HCEC 1CT (cell line): ENCODE measurements around the gene HS3ST4.

ENCODE experiments used
- DNase-seq: peaks from one replicate; pipeline ENCODE4 v3.0.0-alpha.2; 2017

Gene HS3ST4

DNA sequence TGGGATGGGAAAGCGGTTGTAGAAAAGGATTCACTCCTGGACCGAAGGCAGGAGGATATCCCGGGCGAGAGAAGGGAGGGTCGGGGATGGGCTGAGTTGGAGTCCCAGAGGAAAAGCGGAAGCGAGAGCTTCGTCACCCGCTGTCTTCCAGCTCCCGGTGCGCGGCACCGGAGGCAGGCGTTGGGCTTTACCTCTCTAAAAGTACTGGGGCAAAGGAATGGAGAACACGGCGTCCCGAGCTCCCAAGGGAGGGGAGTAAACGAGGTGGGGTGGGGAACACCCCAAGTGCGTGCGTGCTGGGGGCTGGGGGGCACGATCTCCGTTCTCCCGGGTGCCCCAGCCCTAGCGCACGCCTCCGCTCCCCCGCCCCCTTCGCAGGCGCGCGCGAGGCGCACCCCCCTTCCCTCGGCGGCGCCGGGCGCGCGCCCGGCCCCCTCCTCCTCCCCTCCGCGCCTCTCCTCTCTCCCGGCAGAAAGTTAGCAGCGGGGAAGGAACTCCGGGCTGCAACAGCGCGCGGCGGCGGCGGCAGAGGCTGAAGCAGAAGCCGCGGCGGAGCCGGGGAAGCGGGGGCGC is at the start of gene HS3ST4:
Gene HS3ST4, plus strand, starts transcription at position 441 of the 573 bp plus-strand sequence.
- no peak for DNase-seq

DNA sequence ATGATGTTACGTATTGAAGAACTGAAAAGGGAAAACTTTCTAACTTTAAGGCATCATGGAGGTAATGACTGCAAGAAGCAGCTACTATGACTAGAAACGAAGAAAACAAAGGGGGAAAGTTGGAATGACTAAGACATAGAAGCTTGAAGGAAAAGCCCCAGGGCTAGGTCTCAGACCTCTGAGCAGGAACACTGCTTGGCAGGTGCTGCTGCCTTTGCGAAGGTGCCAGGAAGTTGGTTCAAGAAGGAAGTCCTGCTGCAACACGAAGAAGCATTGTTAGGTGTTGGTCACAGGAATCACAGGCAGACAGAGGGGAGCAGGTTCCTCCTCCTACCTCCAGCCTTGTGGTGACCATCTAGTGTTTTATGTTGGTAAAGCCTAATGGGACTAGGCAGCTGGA is 48.1 kb upstream of the HS3ST4 start:
- no peak for DNase-seq

DNA sequence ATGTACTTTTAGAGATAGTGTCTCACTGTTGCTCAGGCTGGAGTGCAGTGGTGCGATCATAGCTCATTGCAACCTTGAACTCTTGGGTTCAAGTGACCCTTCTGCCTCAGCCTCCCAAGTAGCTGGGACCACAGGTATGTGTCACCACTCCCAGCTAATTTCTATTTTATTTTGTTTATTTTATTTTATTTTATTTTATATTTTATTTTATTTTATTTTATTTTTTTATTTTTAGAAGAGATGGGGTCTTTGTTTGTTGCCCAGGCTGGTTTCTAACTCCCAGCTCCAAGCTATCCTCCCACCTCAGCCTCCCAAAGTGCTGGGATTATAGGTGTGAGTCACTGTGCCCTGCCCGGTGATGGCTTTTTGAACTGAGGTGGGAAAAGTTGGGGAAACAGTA is 35.1 kb upstream of the HS3ST4 start:
- DNase-seq: no peak

DNA sequence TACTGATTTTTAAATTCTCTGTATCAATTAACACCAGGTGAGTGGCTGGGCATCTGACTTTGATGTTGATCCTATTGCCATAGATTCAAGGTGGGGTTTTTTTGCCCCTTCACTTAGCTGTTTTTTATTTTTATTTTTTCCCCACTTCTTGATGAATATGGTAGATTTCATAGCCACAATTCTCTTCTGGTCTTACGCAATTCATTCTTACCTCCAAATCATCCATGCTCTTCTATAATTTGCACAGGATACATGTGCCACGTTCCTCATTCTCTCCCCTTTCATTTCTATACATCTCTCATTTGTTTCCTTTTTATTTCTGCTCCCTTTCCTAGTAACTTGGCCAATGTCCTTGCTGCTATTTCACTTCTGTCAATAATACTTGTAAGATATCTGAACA is 14.9 kb upstream of the HS3ST4 start:
- DNase-seq: no peak

DNA sequence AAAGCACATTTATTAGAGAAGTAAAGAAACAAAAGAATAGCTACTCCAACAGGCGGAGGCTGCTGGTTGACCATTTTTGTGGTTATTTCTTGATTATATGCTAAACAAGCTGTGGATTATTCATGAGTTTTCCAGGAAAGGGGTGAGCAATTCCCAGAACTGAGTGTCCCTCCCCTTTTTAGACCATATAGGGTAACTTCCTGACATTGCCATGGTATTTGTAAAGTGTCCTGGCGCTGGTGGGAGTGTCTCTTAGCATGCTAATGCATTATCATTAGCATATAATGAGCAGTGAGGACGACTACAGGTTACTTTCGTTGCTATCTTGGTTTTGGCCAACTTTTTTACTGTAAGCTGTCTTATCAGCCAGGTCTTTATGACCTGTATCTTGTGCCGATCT is 12.2 kb upstream of the HS3ST4 start:
- DNase-seq: no peak

DNA sequence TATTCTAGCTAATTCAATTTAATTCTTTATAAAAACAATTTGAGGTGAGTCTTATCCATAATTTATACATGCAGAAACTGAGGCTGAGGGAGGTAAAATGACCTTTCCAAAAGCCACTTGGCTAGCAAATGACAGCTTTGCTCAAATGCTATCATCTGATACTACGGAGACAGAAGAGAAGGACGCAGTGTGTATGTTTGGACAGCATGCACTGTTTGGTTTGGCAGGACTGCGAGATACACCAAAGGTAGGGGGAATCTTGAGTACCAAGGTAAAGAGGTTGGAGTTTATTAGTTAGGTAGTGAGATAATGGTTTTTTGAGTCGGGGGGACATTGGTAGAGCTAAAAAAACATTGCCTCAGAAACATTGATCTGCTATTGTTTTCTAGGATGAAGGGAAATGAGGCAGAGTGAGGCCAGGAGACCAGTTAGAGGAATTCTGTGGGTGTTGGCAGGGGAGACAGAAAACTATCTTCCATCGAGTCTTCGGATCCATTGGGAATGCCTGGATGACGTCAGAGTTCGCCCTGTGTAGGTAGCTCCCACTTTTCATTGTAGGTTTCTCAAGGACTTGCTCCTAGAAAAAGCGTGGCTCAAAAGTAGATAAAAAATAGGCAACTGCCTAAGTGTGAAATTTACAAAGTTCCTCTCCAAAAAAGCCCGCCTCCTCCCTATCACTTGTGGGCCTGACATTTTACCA is 2.5 kb upstream of the HS3ST4 start:
- DNase-seq: no peak

DNA sequence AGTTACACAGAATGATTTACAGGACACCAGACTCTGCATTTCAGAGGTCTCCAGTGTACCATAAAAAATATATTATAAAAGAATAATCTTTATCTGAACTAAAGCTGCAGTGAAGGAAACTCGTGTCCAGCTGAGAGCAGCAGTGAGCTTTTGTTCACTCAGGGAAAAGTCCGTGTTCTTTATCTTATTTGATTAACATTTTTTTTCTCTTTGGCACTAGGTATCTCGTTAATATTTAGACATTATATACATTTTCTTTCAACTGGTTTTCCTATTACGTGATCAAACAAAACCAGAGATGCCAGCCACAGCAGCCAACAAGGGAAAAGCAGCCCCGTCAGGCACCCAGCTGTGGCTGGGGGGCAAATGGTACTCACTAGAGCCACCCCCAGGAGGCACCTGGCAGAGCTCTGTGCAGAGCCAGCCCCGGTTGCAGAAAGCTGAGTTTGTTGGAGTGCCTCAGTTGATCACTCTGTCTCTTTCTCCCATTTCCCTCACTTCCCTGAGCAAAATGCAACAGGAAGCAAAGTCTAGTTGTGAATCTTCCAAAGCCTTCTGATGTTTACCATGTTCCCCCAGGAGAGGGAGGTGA is 1.1 kb upstream of the HS3ST4 start:
- no peak for DNase-seq

DNA sequence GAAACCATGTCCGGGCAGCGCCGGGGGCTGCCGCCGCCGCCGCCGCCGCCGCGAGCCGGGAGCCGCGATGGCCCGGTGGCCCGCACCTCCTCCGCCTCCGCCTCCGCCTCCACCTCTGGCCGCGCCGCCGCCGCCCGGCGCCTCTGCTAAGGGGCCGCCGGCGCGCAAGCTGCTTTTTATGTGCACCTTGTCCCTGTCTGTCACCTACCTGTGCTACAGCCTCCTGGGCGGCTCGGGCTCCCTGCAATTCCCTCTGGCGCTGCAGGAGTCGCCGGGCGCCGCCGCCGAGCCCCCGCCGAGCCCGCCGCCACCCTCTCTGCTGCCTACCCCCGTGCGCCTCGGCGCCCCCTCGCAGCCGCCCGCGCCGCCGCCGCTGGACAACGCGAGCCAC is 587 bp downstream of the HS3ST4 start:
- DNase-seq: no peak

DNA sequence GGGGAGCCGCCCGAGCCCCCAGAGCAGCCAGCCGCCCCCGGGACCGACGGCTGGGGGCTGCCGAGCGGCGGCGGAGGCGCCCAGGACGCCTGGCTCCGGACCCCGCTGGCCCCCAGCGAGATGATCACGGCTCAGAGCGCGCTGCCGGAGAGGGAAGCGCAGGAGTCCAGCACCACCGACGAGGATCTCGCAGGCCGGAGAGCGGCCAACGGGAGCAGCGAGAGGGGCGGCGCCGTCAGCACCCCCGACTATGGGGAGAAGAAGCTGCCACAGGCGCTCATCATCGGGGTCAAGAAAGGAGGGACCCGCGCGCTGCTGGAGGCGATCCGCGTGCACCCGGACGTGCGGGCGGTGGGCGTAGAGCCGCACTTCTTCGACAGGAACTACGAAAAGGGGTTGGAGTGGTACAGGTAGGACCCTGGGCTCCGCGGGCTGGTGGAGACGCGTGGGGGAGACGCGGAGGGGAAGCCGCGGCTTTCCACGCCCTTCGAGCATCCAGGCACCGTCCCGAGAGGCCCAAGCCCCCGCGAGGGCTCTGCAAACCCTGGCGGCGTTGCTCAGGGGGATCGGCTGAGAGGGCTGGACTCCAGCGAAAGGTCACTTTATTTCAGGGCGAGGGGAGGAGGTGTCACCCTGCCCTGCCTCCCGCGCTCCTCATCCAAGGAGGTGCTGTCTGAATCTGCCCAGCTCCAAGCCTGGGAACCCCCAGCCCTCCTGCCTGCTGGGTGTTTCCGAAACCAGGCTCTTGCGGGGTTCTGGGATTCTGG is 1.2 kb downstream of the HS3ST4 start:
- DNase-seq: no peak

DNA sequence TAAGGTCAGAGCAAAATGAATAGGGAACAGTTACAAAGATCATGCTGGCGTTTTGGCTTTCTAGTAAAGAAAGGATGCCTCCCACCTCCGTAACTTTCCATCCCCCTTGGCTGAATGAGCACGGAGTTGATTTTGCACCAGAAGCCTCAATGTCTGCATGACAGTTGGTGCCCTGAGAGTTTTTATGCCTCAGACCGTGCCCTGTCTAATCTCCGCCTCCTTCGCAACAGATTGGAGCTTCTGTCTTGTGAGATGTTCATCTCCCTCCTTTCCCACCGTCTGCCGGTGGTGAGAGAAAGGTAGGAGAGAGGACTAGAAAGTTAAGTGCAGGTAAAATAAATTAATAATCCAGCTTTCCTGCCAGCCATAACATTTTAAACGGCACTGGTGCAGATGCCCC is 1.9 kb downstream of the HS3ST4 start:
- no peak for DNase-seq

DNA sequence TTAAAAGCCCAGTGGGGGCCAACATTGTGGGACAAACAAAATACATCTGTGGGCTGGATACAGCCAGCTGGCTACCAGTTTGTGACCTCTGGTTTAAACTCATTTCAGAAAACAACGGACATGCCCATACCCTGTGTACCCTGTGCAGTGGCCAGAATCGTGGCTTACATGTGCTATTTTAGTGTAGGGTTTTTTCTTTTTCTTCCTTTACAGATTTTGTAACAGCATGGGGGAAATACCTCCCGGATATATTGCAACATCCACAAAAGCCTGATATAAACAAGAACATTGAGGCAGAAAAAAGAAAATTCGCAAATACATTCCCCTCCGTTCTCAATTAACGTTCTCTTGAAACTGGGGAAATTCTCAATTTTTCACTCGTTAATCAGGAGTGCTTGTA is 7.3 kb downstream of the HS3ST4 start:
- DNase-seq: no peak

DNA sequence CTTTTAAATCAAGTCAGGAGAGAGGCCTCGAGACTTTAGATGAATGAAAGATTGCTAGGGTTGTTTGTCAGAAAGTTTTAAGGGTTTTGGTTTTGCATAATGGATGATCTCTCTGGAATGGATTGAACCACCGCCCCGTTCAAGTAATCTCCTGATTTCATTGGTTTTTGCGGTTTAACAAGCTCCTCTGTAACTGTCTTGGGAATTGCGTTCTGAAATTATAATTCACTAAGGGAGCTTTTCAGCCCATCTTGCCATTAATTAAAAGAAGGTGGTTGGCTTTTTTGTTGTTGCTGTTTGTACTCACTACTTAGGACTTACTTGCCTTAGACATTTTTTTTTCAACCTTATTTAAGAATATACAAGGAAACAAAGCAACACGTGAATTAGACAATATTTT is 8.8 kb downstream of the HS3ST4 start:
- DNase-seq: no peak

DNA sequence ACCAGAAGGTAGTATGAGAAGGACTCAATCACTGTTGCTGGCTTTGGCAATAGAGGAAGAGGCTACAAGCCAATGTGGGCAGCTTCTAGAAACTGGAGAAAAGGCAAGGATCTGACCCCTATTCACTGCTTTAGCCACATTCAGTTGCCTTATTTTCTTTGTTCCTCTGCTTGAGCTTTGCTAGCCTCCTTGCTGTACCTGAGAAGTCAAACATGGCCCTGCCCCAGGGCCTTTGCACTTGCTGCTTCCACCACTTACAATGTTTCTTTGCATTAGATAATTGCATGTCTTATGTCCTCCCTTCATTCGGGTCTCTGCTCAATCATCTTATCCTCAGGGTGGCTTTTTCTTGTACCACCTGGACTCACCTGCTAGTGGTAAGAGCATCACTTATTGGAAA is 15.8 kb downstream of the HS3ST4 start:
- no peak for DNase-seq

DNA sequence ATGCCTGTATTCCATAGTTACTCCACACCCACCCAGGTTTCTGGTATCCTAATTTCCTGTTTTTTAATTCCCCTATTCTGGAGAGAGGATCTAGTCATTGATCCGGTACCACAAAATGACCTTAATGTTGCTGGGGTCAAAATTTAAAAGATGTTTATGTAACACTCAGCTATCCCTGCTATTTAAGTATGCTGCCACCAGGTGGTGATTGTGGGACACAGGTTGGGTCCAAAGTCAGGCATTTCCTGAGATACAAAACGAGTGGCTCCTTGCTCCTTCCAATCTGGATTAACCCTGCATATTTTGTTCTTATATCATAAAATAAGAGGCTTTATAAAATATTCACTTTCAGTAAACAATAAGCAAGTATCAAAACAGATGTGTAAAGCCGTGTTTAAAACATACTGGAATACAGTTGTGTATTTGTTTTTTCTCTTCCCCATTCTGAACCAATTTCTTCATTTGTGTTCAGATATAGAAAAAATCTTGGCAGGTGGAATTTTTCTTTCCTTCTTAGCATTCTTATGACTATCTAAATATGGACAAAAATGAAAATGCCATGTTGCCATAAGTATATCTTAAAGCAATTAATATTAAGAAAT is 16.3 kb downstream of the HS3ST4 start:
- no peak for DNase-seq

DNA sequence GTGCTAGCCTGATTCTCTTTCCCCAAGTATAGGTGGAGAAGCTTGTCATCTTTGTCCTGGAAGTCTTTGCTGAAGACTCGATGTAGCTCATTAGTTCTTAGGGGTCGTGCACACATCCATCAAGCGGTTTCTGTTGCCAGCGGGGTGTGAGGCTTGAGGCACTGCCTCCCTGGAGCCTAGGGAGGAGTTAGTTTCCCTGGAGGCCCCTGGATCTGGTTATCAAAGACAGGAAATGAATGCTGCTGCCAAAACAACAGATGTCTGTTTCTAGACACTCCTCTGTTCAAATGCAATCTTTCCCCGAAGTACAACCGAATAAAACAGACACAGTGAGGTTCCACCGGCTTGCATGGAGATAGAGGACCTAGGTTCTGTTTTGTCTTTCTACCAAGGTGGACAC is 17.5 kb downstream of the HS3ST4 start:
- DNase-seq: no peak

DNA sequence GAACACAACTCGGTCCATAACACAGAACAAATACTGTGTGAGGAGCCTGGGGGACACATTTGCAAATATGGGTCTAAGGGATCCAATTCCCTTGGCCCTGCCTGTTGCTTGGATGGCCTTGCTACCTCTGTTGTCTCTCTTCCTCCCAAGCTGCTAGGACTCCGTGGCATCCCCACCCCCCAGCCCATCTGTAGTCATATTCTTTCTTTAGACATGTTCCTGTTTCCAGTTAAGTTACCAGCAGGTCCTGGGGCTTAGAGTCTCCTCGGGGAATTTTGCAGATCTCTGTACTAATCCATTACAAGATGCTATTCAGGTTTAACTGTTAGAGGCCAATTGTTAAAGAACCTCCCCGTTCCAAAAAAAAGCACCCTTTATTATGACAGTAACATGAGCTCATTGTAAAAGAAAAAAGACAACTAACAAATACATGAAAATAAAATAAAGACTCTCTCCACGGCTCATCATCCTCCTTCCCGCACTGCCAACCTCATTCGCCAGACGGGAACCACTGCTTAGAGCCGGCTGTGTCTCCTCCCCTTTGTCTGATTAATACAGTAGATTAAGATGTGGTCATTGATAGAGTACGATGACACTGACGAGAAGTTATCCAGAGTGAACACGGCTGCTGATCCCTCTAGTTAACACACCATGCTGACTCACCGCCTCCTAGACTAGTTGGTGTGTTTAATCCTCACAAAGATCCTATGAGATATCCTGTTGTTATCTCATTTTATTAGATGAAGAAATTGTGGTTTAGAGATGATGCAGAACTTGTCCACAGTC is 22.2 kb downstream of the HS3ST4 start:
- DNase-seq: no peak

DNA sequence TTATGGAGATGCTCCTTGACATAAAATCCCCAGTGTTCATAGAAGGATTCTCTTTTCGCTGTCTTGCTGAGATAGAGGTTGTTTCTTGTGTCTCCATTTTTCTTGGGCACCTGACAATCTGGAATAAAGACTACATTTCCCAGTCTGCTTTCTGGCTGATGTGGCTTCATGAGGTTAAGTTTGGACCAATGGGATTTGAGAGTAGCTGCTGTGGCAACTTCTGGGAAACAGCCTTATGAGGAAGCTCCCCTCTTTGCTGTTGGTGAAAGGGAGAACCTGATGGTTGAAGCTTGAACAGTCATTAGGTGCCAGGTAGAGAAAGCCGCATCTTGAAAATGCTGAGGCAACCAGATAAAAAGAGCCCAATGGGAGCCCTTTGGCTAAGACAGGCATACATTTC is 24.4 kb downstream of the HS3ST4 start:
- no peak for DNase-seq

DNA sequence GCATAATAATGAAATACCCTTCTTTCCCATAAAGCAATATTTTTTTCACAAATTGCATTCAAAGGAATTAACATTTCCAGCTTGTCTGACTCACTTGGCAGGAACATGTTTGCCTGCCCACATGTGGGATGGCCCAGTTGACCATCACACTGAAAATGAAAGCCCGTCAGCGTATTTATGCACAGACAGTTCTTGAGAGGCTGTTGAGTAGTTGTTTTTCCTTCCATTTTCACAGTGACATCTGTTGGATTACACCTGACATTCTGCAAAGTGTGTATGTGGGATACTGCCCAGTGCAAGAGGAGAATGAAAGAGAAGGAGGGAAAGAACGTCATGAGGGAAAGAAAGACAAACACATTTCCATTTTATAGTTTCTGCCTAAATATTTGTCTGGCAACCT is 29.7 kb downstream of the HS3ST4 start:
- no peak for DNase-seq

DNA sequence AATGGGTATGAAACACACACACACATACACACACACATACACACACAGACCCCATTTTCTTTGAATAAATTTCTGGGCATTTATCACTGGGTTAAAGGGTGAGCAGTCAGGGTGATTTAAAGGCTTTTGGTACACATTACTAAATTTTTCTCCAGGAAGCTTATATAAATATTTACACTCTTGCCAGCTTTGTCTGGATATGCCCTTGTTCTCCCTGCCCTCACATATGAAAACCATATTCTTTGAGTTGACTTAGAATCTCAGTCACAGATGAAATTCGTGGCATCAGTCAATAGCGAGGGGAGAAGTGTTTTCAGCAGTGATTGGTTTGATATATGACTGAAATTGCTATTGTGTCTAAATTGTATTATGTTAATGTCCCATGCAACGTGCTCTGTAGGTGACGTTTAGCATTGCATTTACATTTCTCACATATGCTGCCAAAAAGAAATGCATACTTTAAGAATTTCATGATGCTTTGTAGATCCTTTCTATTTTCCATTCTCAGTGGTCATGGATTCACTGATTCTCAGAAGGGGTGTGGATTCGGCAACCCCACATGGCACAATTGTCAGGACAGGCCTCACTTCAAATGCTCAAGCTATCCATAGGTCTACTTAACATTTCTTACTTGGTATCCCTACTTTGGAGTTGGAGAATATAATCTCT is 34.8 kb downstream of the HS3ST4 start:
- DNase-seq: no peak

DNA sequence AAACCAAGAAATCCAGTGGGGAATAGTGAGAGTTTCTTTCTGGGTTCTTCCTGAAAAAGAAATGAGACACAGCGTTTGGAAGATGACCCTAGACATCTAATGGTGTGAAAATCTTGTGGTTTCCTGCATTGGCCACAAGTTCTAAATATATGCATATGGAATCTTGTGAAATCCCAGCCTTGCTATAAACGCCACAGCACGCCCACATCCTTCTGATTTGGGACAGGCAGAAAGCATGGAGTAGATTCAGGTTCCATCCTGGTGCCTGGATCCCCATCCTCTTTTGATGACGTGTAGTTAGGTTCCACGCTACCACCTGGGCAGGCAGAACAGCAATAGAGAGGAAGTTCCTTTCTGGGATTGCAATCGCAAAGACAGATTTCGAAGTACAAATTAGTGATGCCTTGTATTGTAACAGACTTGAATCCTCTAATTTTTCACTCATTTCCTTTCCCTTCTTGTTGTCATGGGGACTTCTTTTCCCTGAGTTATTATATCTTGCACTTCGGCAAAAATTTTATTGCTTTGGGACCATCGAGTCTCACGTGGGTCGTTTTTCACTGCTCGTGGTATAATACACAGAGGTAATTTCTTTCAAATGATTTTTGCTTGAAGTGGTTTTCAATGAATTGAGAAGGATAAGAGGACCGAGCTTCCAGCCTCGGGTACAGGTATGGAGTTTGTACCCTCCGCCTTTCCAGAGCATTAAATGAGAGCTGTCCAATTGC is 37.6 kb downstream of the HS3ST4 start:
- DNase-seq: no peak

DNA sequence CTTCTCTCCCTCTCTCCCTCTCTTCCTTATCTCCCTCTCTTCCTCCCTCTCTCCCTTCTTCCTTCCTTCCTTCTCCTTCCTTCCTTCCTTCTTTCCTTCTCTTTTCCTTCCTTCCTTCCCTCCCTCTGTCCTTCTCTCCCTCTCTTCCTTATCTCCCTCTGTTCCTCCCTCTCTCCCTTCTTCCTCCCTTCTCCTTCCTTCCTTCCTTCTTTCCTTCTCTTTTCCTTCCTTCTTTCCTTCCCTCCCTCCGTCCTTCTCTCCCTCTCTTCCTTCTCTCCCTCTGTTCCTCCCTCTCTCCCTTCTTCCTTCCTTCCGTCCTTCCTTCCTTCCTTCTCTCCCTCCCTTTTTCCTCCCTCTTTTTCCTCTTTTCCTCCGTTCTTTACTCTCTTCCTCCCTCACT is 38.6 kb downstream of the HS3ST4 start:
- DNase-seq: no peak
